Transverse colon (tissue), 4 donors: ENCODE results near the gene ATL1. TPM values are rescaled to one million over a fixed set of nuclear protein-coding genes. Genes with fewer than 3 reads are reported as not detected.

Experiments used
- DNase-seq: peaks from one replicate; pipeline ENCODE4 v3.0.0-alpha.2; 2019
- H3K27ac ChIP-seq, 4 donors: fragments of 200-600 bp; sonication (generic); 2 replicates each; pipeline ENCODE4 v1.5.1; 2016 to 2018; ENCODE audit warnings: inconsistent platforms in 4 of 4
- H3K27me3 ChIP-seq: fragments of 200-600 bp; sonication (generic); 2 replicates; pipeline ENCODE4 v1.5.1; 2017; ENCODE audit warnings: inconsistent platforms
- H3K36me3 ChIP-seq, 4 donors: fragments of 200-600 bp; sonication (generic); 2 replicates each; pipeline ENCODE4 v1.5.1; 2017 to 2019; ENCODE audit warnings: inconsistent platforms in 4 of 4
- H3K4me1 ChIP-seq, 4 donors: fragments of 200-600 bp; sonication (generic); 2 replicates each; pipeline ENCODE4 v1.5.1; 2017 to 2020; ENCODE audit warnings: inconsistent platforms in 4 of 4
- H3K4me3 ChIP-seq, 4 donors: fragments of 200-600 bp; sonication (generic); 1 replicate in 1 of 4; 2 replicates in 3 of 4; pipeline versions ENCODE4 v1.5.1 to v1.6.1; 2017 to 2019; ENCODE audit warnings: inconsistent platforms in 4 of 4
- H3K9me3 ChIP-seq, 2 donors: fragments of 200-600 bp; sonication (generic); 2 replicates each; pipeline ENCODE4 v1.5.1; 2017 to 2019; ENCODE audit warnings: inconsistent platforms in 2 of 2
- CTCF ChIP-seq, 5 experiments: fragments of 200-600 bp in 3 of 5; fragments of 450-650 bp in 2 of 5; sonication (generic) in 3 of 5; IDR thresholded peaks; 1 replicate in 2 of 5; 2 replicates in 3 of 5; pipeline ENCODE4 v1.5.1; 2016 to 2017; ENCODE audit warnings: antibody characterized with exemption in 5 of 5, inconsistent platforms in 3 of 5, mild to moderate bottlenecking in 2 of 5, moderate library complexity in 1 of 5
- EP300 ChIP-seq: sonication (generic); formaldehyde crosslinking; IDR thresholded peaks from one replicate; pipeline ENCODE4 v1.6.1; 2017; ENCODE audit warnings: antibody characterized with exemption, low read depth
- POLR2A ChIP-seq: fragments of 450-650 bp; IDR thresholded peaks from one replicate; pipeline ENCODE4 v1.6.1; 2016; ENCODE audit warnings: antibody characterized with exemption, mild to moderate bottlenecking, moderate library complexity
- POLR2AphosphoS5 ChIP-seq, 3 donors: sonication (generic); formaldehyde crosslinking; IDR thresholded peaks; one replicate each; pipeline ENCODE4 v1.6.1; 2016; ENCODE audit warnings: antibody characterized with exemption in 3 of 3
- WGBS, 2 donors: methylation state at CpG; one replicate each; pipeline ENCODE4 v1.1.5; 2018; ENCODE audit warnings: low coverage in 1 of 2; 5-methylcytosine and 5-hydroxymethylcytosine counted together
- in situ Hi-C, 4 donors: fragments of 200-750 bp; cut with MboI; loops; one replicate each; pipeline versions ENCODE4 v1.15.0 to v1.15.1; 2017; ENCODE audit warnings: low sequenced_read_pairs in 3 of 4, low pct_ligation_motif_present in 1 of 4, low pct_unique_long_range_greater_than_20kb in 1 of 4
- intact Hi-C: fragments of 100-400 bp; cut with DNase I; formaldehyde crosslinking; loops from one replicate; pipeline ENCODE4 v1.15.1; 2023; ENCODE audit warnings: low total_unique reads
- total RNA-seq, 4 donors: library from RNA; depleted of rRNA; stranded (reverse); fragments of >200 nt; gene quantifications; one replicate each; pipeline ENCODE4 v1.1.0, GENCODE V29; 2016

ATL1 gene
- total RNA-seq, 4 donors from 2014 or later = 1.1 to 14.1 (median 11.4) TPM; not detected in 1

DNA sequence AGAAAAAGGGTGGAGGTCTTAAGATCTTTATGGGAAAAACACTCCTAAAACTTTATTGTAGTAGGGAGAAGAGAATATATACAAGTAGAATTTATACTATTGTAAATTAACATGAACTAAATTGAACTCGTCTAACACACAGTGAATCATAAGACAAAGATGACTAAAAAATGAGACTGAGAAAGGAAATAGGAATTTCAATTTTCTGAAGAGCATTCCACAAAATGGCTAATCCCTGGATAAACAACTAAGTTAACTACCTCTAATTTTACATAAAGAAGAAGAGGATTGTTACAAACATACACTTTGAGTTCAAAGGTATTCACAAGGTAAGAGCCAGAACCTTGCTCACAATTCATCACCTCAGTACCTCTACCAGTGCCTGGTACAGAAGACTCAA lies 29.6 kb upstream of the ATL1 start:
- no peaks in the 10 kb centered on the region for H3K36me3 ChIP-seq
- H3K4me1 ChIP-seq = peaks cover 7 to 48% (median 20%) of the 10 kb centered on the region in 4 donors
- TF ChIP-seq EP300 = no peak
- no peak for TF ChIP-seq POLR2AphosphoS5 (IDR thresholded peaks at IDR 0.05)
- no peak for TF ChIP-seq CTCF (IDR thresholded peaks at IDR 0.05)
- TF ChIP-seq POLR2A = no peak
- H3K27me3 ChIP-seq = no peaks in the 10 kb centered on the region
- no peak for DNase-seq
- H3K27ac ChIP-seq = peak overlapping the region; percentile 96 to 99 (median 98)
- no peaks in the 10 kb centered on the region for H3K9me3 ChIP-seq
- peak overlapping the region in 2 of 4 donors; percentile 94 to 99 for H3K4me3 ChIP-seq
- intact Hi-C loops (loop anchor here (5.0 kb wide), 1 partner anchor 208 kb away; no protein-coding TSS in a partner anchor), in situ Hi-C loops (loop anchor here in 3 of 4 donors (5.0 to 25.0 kb wide), 3 partner anchors 206 to 668 kb away; partner anchors contain the start of gene NEMF (in 2 of the 3))
- WGBS, 2 donors = 11 to 30% methylated on average over 1 of the region's 1 CpG

- H3K27ac ChIP-seq = peak overlapping the region; percentile 96 to 99 (median 98)
- H3K4me1 ChIP-seq = peaks cover 7 to 42% (median 18%) of the 10 kb centered on the region in 4 donors
- in situ Hi-C loops (loop anchor here in 3 of 4 donors (5.0 to 25.0 kb wide), 3 partner anchors 206 to 669 kb away; partner anchors contain the start of gene NEMF (in 2 of the 3)), intact Hi-C loops (loop anchor here (5.0 kb wide), 1 partner anchor 209 kb away; no protein-coding TSS in a partner anchor)
- DNase-seq = no peak
- no peaks in the 10 kb centered on the region for H3K36me3 ChIP-seq
- H3K27me3 ChIP-seq = no peaks in the 10 kb centered on the region
- 19 to 24% methylated on average over 8 of the region's 8 CpGs for WGBS, 2 donors
- no peaks in the 10 kb centered on the region for H3K9me3 ChIP-seq
- H3K4me3 ChIP-seq = peak overlapping the region in 3 of 4 donors; percentile 94 to 99 (median 97)
- no peak for TF ChIP-seq POLR2AphosphoS5 (IDR thresholded peaks at IDR 0.05)
- TF ChIP-seq CTCF (IDR thresholded peaks at IDR 0.05) = no peak
- TF ChIP-seq EP300 = no peak
- no peak for TF ChIP-seq POLR2A
Measured at GRCh38 chr14:50530794-50531365, 29.1 kb upstream of the ATL1 start.

- in situ Hi-C loops = loop anchor here in 3 of 4 donors (5.0 to 25.0 kb wide), 3 partner anchors 207 to 670 kb away; partner anchors contain the start of gene NEMF (in 2 of the 3)
- intact Hi-C loops = loop anchor here (5.0 kb wide), 1 partner anchor 210 kb away; no protein-coding TSS in a partner anchor
- no peak for TF ChIP-seq EP300
- TF ChIP-seq POLR2A = peak; percentile 37
- no peak for TF ChIP-seq CTCF (IDR thresholded peaks at IDR 0.05)
- TF ChIP-seq POLR2AphosphoS5 (IDR thresholded peaks at IDR 0.05) = no peak
- 0% methylated on average over 2 to 73 of the region's 82 CpGs for WGBS, 2 donors
- H3K4me3 ChIP-seq = peak overlapping the region; percentile 87 to 99 (median 96)
- no peaks in the 10 kb centered on the region for H3K36me3 ChIP-seq
- DNase-seq = peak; percentile 51
- H3K4me1 ChIP-seq = peaks cover 7 to 42% (median 17%) of the 10 kb centered on the region in 4 donors
- no peaks in the 10 kb centered on the region for H3K27me3 ChIP-seq
- peak overlapping the region; percentile 96 to 99 (median 98) for H3K27ac ChIP-seq
- H3K9me3 ChIP-seq = no peaks in the 10 kb centered on the region
Measured at GRCh38 chr14:50531595-50532501, 28.1 kb upstream of the ATL1 start.
